Right ventricle myocardium superior (tissue), 1 donor: ENCODE data around the gene FIGLA. TPM values are rescaled to one million over a fixed set of nuclear protein-coding genes. Genes with fewer than 3 reads are reported as not detected.

Experiments used
- ATAC-seq: fragments of 200-7000 bp; cut with Tn5 transposase; one replicate; pipeline ENCODE4 v1.9.1; 2020; ENCODE audit warnings: mild to moderate bottlenecking; ENCODE audit not compliant: poor library complexity
- DNase-seq: peaks from one replicate; pipeline ENCODE4 v3.0.0-alpha.2; 2020
- intact Hi-C: fragments of 100-400 bp; cut with DNase I; formaldehyde crosslinking; loops from one replicate; pipeline ENCODE4 v1.11.2; 2022
- total RNA-seq: library from RNA; stranded (reverse); fragmentation: NEBNext Ultra II Directional; extraction: Animal tissue kit (Norgen Biotek cat#: 25700); gene quantifications from one replicate; pipeline ENCODE4 v1.2.1, GENCODE V29; 2021
- donor health status: DM: no; HTN: yes; CAD: no; lungs with severe emphysema.

The FIGLA gene
- total RNA-seq, 1 donor from 2014 or later: not detected

GRCh38 chr2:70728128-70728527, 62.3 kb downstream of the FIGLA start:
- DNase-seq (no peak), ATAC-seq (no peak)
- intact Hi-C loops: no loop called here

Other genes with a start within 250 kb of the FIGLA start
- gene TGFA, start 236.8 kb downstream of the FIGLA start, total RNA-seq: 2.1 TPM
- gene ADD2, start 22.4 kb downstream of the FIGLA start, total RNA-seq: 2.0 TPM
- 0.08 TPM for gene CLEC4F, start 30.0 kb upstream of the FIGLA start, total RNA-seq
- not detected for gene CD207, start 45.2 kb upstream of the FIGLA start, total RNA-seq
- 0.19 TPM for gene VAX2, start 109.9 kb upstream of the FIGLA start, total RNA-seq
- 0.43 TPM for gene ATP6V1B1, start 145.3 kb upstream of the FIGLA start, total RNA-seq
- gene ANKRD53, start 188.0 kb upstream of the FIGLA start, total RNA-seq: 0.30 TPM
- gene TEX261, start 204.2 kb upstream of the FIGLA start, total RNA-seq: 56.3 TPM